ENCODE measurements around the gene CCT3.

The CCT3 gene

GRCh38 chr1:156276966-156277381 is 61.1 kb downstream of the CCT3 start:
- DNase-seq = no peak

- DNase-seq = no peak
These were observed 61.6 kb downstream of the CCT3 start for GRCh38 chr1:156276532-156276931.

- no peak for DNase-seq
These were observed 67.8 kb downstream of the CCT3 start for GRCh38 chr1:156270314-156270713.

- no peak for DNase-seq
These were observed 69.8 kb downstream of the CCT3 start for GRCh38 chr1:156268336-156268735.

GRCh38 chr1:156266051-156266450 is 72.0 kb downstream of the CCT3 start:
- DNase-seq = no peak

GRCh38 chr1:156263288-156263655 is 74.8 kb downstream of the CCT3 start:
- no peak for DNase-seq

- DNase-seq = no peak
These were observed 75.4 kb downstream of the CCT3 start for GRCh38 chr1:156262461-156263287.

- no peak for DNase-seq
These were observed 77.2 kb downstream of the CCT3 start for GRCh38 chr1:156260896-156261295.

- DNase-seq = no peak
These were observed 78.3 kb downstream of the CCT3 start for GRCh38 chr1:156259805-156260204.

Measured in activated effector memory CD4-positive, alpha-beta T cell treated with Interleukin-2 at 50 U/mL for 16 hours (primary cell).